Measurements from ENCODE around the gene TBC1D30. TPM values are rescaled to one million over a fixed set of nuclear protein-coding genes. Genes with fewer than 3 reads are reported as not detected.
A peak's percentile ranks its signal among the peaks of the same experiment; 100 is the strongest.

The TBC1D30 gene
- total RNA-seq, 6 donors from 2014 or later = 13.0 to 35.2 (median 16.8) TPM

GRCh38 chr12:64824130-64824499, 332 bp upstream of the TBC1D30 start:
- no peaks in the 10 kb centered on the region for H3K36me3 ChIP-seq
- TF ChIP-seq POLR2A (IDR thresholded peaks at IDR 0.05) (no peak), POLR2AphosphoS5 (IDR thresholded peaks at IDR 0.05) (no peak), CTCF (IDR thresholded peaks at IDR 0.05) (no peak), EP300 (IDR thresholded peaks at IDR 0.05) (no peak)
- DNase-seq (no peak), ATAC-seq (ENCODE audit: low FRiP score in 2 of 2) (peak in 1 of 2 donors; percentile 25)
- H3K27ac ChIP-seq = no peak overlapping the region
- peak overlapping the region in 3 of 4 donors; percentile 37 to 49 (median 49) for H3K4me3 ChIP-seq
- H3K27me3 ChIP-seq = peaks cover 0 to 27% (median 13%) of the 10 kb centered on the region in 4 donors
- WGBS, 2 donors = 3 to 4% methylated on average over 16 of the region's 16 CpGs
- peaks cover 0 to 3% (median 0%) of the 10 kb centered on the region in 4 donors for H3K9me3 ChIP-seq
- peaks cover 18 to 27% (median 25%) of the 10 kb centered on the region in 4 donors for H3K4me1 ChIP-seq

- H3K4me3 ChIP-seq = peak overlapping the region in 3 of 4 donors; percentile 37 to 49 (median 49)
- 5 to 6% methylated on average over 35 to 49 of the region's 51 CpGs for WGBS, 2 donors
- H3K27ac ChIP-seq = no peak overlapping the region
- H3K36me3 ChIP-seq = no peaks in the 10 kb centered on the region
- ATAC-seq (ENCODE audit: low FRiP score in 2 of 2) (peak; percentile 22 to 49), DNase-seq (peak in 1 of 2 donors; percentile 75)
- no peak for TF ChIP-seq POLR2A (IDR thresholded peaks at IDR 0.05)
- TF ChIP-seq CTCF (IDR thresholded peaks at IDR 0.05) = no peak
- no peak for TF ChIP-seq POLR2AphosphoS5 (IDR thresholded peaks at IDR 0.05)
- no peak for TF ChIP-seq EP300 (IDR thresholded peaks at IDR 0.05)
- peaks cover 0 to 3% (median 0%) of the 10 kb centered on the region in 4 donors for H3K9me3 ChIP-seq
- peaks cover 18 to 27% (median 25%) of the 10 kb centered on the region in 4 donors for H3K4me1 ChIP-seq
- H3K27me3 ChIP-seq = peaks cover 0 to 27% (median 13%) of the 10 kb centered on the region in 4 donors
Measured at GRCh38 chr12:64825143-64826021, 935 bp downstream of the TBC1D30 start.

GRCh38 chr12:64826234-64826633, 1.8 kb downstream of the TBC1D30 start:
- DNase-seq (peak in 1 of 2 donors; percentile 32), ATAC-seq (ENCODE audit: low FRiP score in 2 of 2) (peak; percentile 27 to 55)
- peaks cover 18 to 27% (median 25%) of the 10 kb centered on the region in 4 donors for H3K4me1 ChIP-seq
- no peaks in the 10 kb centered on the region for H3K36me3 ChIP-seq
- peaks cover 0 to 27% (median 13%) of the 10 kb centered on the region in 4 donors for H3K27me3 ChIP-seq
- 7 to 11% methylated on average over 19 of the region's 19 CpGs for WGBS, 2 donors
- peaks cover 0 to 3% (median 0%) of the 10 kb centered on the region in 4 donors for H3K9me3 ChIP-seq
- H3K27ac ChIP-seq = no peak overlapping the region
- TF ChIP-seq EP300 (IDR thresholded peaks at IDR 0.05) (no peak), CTCF (IDR thresholded peaks at IDR 0.05) (no peak), POLR2A (IDR thresholded peaks at IDR 0.05) (no peak), POLR2AphosphoS5 (IDR thresholded peaks at IDR 0.05) (no peak)
- H3K4me3 ChIP-seq = no peak overlapping the region

GRCh38 chr12:64828713-64829112, 4.3 kb downstream of the TBC1D30 start:
- peaks cover 18 to 27% (median 25%) of the 10 kb centered on the region in 4 donors for H3K4me1 ChIP-seq
- no peak for DNase-seq
- no peak overlapping the region for H3K27ac ChIP-seq
- no peak for ATAC-seq (ENCODE audit: low FRiP score in 2 of 2)
- TF ChIP-seq POLR2A (IDR thresholded peaks at IDR 0.05) = no peak
- no peak for TF ChIP-seq CTCF (IDR thresholded peaks at IDR 0.05)
- TF ChIP-seq POLR2AphosphoS5 (IDR thresholded peaks at IDR 0.05) = no peak
- no peak for TF ChIP-seq EP300 (IDR thresholded peaks at IDR 0.05)
- peaks cover 0 to 27% (median 13%) of the 10 kb centered on the region in 4 donors for H3K27me3 ChIP-seq
- H3K36me3 ChIP-seq = peaks cover 0 to 9% (median 0%) of the 10 kb centered on the region in 4 donors
- H3K9me3 ChIP-seq = no peaks in the 10 kb centered on the region
- H3K4me3 ChIP-seq = no peak overlapping the region
- WGBS, 2 donors = 87 to 89% methylated on average over 6 of the region's 6 CpGs

Measured in upper lobe of left lung (tissue), 6 donors.